ENCODE data around the gene FRMD4A.

- TF ChIP-seq CTCF (IDR thresholded peaks at IDR 0.05; ENCODE audit: poor library complexity) (no peak), EZH2phosphoT487 (IDR thresholded peaks at IDR 0.05; ENCODE audit: low read depth, severe bottlenecking, unreplicated experiment) (no peak)
Measured at GRCh38 chr10:13751191-13751764, 579.4 kb downstream of the FRMD4A start.

All from hepatocyte (in vitro differentiated cells).